Medulla oblongata (tissue), 1 donor: ENCODE measurements around the gene LRIT1.
A peak's percentile ranks its signal among the peaks of the same experiment; 100 is the strongest.
"Not testable (repeated sequence)": the region's sequence is repeated elsewhere in the genome, so short reads cannot be mapped to it uniquely, and the experiment has no call there.

ENCODE experiments used
- DNase-seq: peaks from one replicate; pipeline ENCODE4 v3.0.0-alpha.2; 2015; ENCODE audit errors: extremely low spot score

LRIT1 gene, protein sequence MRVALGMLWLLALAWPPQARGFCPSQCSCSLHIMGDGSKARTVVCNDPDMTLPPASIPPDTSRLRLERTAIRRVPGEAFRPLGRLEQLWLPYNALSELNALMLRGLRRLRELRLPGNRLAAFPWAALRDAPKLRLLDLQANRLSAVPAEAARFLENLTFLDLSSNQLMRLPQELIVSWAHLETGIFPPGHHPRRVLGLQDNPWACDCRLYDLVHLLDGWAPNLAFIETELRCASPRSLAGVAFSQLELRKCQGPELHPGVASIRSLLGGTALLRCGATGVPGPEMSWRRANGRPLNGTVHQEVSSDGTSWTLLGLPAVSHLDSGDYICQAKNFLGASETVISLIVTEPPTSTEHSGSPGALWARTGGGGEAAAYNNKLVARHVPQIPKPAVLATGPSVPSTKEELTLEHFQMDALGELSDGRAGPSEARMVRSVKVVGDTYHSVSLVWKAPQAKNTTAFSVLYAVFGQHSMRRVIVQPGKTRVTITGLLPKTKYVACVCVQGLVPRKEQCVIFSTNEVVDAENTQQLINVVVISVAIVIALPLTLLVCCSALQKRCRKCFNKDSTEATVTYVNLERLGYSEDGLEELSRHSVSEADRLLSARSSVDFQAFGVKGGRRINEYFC

DNA sequence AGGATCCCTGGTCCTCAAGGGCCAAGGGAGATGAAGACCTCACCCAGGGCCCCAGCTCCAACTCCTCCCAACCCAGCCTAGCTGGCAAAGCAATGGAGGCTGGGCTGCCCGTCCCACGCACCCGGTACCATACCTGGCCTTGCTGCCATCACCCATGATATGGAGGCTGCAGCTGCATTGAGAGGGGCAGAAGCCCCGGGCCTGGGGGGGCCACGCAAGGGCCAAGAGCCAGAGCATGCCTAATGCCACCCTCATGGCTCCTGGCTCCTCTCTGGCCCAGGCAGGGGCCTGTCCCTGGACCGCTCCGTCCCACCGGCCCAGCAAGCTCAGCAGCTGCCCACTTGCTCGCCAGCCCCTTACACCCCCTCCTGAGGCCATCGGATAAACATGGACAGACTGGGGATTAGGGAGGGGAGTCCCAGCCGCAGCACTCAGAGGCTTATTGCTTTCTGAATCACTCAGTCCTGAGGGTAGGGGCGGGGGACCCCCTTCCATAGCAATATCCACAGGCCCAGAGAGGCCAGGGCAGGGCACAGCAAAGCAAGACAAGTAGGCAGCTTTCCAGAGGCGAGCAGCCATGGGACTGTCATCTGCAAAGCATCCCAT is at the start of gene LRIT1:
TSS of gene LRIT1 (minus strand) at position 362 of the 606 bp plus-strand sequence. CDS start at position 255, 107 bp downstream.
- DNase-seq = no peak

DNA sequence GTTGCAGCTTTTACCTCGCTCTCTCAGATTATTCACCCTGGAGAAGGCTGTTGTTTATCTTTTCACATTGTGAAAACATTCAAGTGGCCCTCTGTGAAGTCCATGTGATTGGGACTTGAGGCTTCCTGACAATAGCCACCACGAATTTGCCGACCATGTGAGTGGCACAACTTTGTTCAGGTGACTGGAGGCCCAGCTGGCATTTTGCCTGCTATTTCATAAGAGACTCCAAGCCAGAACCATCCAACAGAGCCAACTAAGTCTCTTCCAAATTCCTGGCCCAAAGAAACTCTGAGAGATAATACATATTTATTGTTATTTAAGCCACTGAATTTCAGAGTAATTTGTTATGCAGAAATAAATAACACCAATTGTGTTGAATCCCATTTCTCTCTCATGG is 48.9 kb upstream of the LRIT1 start:
- no peak for DNase-seq

DNA sequence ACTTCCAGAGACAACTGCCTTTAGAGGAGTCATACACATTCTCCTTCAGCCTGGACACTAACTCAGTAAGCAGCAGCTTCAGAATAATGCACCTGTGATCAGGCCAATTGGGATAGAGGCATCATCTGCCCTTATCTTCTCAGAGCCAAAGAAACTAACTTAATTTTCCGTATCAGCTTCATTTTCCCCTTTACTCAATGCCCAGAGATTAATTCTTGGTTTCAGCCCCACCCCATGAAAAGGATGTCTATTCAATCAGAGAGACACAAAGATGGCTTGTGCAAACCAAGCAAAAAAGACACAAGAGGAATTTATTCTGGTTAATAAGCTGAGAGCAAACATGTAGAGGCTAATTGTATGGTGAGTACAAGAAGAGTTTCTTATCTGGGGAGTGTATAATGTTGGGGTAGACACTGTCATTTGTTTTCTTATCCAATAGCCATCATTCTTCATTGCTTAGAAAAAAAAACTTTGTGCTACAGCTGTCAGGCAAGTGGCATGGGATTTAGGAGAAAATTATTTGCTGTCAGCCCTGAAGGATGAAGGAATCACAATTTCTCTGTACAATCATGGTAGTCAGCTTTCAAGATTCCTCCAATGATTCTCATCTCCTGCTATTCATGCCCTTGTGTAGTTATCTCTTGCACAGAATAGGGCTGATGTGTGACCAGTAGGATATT is 48.3 kb upstream of the LRIT1 start:
- DNase-seq = no peak

DNA sequence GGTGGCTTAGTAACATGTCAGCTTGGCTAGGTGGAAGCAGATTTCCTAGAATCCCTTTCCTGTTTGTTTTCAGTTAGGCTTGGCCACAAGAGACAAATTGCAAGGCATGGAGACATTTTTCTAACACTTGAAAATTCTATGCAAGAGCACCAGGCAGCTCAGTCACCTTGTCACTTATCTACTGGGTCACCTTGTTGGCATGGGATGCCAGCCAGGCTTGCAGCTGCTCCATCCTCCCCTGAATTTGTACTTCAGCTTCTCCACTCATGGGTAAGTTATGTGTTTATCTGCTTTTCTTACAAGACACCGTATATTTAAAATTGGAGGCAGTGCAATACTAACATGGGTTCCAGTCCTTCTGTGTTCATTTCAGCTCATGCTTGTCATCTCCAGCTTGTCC is 46.8 kb upstream of the LRIT1 start:
- DNase-seq = no peak

DNA sequence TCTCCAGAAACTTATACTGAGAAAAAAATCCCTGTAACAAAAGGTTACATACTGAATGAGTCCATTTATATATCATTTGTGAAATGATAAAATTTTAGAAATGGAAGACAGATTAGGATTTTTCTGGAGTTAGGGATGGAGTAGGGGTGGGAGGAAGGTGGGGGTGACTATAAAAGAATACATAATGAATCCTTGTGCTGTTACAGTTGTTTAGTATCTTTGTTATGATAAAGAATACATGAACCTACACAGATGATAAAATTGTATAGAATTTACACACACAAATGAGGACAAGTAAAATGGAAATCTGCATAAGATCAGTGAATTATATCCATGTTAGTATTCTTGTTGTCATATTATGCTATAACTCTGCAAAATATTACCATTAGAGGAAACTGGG is 45.3 kb upstream of the LRIT1 start:
- no peak for DNase-seq

DNA sequence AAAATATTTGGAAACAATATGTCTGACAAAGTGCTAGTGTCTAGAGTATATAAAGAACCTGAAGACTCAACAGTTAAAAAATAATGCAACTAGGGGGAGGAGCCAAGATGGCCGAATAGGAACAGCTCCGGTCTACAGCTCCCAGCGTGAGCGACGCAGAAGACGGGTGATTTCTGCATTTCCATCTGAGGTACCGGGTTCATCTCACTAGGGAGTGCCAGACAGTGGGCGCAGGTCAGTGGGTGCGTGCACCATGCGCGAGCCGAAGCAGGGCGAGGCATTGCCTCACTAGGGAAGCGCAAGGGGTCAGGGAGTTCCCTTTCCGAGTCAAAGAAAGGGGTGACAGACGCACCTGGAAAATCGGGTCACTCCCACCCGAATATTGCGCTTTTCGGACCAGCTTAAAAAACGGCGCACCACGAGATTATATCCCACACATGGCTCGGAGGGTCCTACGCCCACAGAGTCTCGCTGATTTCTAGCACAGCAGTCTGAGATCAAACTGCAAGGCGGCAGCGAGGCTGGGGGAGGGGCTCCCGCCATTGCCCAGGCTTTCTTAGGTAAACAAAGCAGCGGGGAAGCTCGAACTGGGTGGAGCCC is 38.6 kb upstream of the LRIT1 start:
- not testable (repeated sequence) for DNase-seq

DNA sequence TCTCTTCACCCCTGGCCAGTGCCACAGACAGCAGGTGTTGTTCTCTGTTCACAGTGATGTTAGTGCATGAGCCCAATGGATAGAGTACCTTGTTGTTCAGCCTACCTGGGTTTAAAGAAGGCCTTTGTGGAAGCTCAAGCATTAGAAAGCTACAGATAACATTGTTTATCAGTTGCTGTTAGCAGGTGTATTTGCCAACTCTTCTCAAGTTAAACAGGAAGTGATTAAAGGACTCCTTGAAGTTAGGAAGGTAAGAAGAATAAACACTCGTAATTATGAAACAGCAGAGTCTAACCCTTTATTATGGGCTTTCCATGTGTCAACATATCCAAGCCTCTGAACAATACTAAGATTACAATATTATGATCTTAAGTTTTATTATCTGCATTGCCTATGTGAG is 29.4 kb upstream of the LRIT1 start:
- DNase-seq = no peak

DNA sequence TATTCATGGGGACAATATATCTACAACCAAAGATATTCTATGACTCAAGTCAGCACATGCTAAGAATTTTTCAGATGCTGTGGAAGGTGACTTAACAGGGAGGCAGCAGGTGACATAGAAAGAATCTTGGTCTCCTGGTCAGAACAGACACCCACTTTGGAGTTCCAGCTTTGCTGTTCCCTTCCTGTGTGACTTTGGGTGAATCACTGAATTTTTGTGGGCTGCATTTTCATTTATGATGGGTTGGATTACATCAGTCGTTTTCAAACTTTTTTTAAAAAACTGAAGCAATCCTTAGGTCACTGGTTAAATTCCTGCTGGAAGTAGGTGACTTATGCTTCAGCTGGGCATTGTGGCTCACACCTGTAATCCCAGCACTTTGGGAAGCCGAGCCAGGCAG is 28.4 kb upstream of the LRIT1 start:
- no peak for DNase-seq

DNA sequence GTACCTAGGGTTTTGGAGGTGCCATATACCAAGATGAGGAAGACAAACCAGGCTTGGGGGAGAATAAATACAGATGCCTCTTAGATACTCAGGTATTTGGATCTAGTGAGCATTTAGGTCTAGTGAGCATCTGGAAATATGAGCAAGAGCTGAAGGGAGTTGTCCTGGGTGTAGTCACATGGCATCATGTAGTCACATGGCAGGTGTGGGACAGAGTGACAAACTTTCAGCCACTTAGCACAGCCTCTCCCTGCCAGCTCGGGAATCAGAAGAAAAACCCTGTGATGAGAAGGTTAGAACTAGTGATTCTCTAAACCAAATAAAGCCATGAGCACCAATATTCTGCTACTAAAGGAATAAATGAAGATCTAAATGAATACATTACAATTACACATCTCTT is 27.8 kb upstream of the LRIT1 start:
- DNase-seq = no peak

DNA sequence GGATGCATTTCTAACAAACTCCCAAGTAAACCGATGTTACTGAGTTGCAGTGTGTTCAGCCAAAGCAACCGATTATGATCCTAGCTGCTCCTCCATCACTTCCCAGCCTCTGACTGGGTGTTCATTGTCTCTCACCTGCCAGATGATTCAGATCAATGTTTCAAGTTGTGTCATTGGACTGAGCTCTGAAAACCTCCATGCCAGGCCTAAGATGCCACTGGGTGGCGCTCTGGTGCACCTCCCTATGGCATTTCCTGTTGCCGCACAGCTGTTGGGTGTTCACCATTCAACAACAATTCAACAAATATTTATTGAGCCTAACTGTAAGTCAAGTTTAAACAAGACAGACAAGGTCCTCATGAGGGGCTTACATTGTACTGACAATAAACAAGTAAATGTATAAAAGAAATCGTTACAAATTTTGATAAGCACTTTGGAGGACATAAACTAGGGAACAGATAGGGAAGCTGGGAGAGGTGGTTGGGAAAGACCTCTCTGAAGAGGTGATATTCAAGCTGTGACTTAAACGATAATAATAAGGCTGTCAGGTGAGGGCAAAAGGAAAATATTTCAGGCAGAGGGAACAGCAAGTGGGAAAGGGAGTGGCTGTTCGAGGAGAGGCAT is 26.3 kb upstream of the LRIT1 start:
- DNase-seq = peak; percentile 21

DNA sequence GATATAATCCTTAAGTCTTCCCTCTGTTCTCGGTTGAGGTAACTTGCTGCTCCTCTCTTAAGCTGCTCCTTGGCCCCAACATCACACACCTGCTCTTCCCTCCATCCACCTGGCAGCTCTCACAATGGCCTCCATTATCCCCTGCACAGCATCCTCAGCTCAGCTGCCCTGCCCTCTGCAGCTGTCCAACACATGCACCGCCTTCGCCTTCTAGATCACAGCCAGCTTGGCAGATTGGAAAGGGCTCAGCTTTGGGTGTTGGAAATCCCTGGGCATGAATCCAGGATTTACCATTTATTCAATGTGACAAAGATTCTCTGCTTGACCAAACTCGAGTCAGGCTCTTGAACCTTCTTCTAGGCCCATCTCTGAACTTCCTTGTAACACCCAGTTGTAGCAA is 24.1 kb upstream of the LRIT1 start:
- DNase-seq = no peak

DNA sequence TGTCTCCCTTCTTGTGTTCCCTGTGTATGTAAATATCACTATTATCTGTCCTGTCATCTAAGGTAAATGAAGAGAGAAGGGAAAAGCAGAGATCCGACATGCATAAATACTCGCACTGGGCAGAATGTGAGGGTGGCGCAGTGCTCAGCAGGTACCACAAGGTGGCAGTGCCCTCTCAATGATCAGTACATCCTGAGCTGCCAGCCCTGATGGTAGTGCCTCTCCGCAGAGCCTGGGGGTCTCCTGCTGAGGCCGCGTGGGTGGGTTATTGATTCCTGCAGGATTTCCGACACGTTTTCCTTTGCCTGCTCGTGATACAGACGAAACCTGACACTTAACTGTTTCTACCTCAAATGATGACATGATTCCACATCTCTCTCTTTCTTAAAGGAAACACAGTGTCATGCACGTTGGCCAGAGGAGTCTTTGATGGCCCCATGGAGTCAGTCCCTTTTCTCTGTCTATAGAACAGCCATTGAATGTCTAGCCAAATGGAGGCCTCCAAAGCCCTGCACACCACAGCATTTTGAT is 23.3 kb upstream of the LRIT1 start:
- peak; percentile 80 for DNase-seq

DNA sequence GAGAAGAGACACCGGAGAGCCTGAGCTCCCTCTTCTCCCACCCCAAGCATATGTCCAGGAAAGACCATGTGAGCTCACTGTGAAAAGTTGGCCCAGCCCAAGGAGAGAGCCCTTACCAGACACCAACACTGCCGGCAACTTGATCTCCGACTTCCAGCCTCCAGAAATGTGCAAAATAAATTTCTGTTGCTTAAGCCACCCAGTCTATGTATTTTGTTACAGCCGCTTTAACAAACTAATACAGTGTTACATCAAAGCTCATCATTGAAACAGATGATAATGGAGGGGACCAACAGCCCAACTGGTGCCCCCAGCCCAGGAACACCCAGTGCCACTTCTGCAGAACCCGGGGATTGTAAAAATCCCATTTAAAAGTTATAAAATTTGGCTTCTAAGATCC is 22.4 kb upstream of the LRIT1 start:
- DNase-seq = no peak

DNA sequence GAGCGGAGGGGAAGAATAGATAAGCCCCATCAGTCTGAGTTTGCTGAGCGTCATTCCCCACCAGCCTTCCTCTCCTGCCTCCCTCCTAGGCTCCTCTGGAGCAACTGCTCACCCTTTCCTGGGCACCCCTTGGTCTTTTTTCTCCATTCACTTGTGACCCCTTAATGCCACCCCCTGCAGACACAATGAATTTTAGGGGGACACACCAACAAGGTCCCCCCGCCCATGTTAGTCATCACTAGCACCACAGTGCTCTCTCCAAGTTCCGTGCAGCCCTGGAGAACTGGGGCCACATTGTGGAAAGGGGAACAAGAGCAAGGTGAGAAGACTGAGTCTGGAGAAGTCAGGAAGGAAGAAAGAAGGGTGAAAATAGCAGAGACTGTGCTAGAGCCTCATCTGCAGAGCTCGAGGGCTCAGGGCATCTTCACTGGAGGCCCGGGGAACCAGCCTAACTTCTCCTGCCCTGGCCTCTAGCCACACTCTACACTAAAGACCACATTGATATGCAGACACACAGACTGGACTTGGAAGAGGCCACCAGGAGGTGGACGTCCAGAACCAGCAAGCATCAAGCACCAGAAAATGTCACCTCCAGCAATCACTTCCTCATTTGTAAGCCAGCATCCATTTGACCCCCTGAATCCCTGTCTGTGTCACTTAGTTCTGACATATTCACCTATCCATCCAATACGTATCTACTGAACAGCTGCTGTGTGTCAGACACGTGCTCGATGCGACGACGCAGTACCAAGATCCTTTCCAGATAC is 21.0 kb upstream of the LRIT1 start:
- DNase-seq = no peak

DNA sequence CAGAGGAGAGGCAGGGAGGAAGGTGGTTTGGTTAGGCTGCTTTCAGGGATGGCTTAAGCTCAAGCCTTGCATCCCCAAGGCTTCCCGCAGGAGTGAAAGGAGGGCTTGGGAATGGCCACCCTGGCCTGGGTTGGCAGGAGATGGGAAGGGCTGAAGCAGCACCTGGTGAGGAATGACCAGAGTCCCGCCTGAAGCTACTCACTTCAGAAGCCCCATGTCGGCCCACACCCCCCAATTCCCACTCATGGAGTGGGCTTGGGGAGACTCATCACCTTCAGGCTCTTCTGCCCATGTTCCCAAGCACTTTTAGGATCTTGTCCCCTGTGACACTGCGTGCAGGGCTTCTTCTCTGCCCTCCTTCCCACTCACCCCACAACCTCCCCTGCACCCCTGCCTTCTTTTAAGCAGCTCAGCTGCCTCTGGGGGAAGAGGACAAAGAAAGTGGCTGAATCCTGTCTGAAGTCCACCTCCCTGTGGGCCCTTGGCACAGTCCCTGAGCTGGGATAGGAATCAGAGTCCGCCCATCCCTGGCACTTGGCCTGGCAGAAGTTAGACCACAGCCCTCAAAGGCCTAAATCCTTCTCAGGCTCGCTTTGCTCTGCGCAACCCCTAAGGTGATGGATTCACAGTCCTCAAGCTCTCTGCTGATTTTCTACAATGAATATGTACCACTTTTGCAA is 20.0 kb upstream of the LRIT1 start:
- peak; percentile 30 for DNase-seq

DNA sequence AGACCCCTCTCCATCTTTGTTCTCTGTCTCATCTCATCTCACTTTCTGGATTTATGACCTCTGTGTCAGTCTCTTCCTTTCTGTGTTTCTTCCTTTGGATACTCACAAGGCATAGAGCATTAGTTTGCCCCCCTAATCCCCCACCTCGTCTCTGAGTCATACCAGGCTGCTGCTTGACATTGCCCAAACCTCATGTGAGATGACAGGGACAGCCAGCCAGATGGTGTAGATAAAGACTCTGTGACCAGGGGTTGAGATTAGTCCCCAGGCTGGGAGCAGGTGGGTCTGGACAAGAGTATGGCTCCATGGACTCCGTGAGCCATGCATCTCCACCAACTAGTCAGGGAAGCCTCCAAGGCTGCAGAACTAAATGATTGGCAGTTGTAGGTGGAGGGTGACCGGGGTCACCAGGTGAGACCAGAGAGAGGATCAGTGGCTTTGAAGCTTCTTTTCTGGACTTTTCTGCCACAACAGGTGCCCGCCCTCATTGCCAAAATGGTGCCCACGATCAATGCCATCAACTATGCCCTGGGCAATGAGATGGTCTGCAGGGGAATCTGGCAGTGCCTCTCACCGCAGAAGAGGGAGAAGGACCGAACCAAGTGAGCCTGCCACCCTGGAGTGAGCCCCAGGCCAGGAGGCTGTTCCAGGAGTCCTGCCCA is 16.8 kb upstream of the LRIT1 start:
- no peak for DNase-seq

DNA sequence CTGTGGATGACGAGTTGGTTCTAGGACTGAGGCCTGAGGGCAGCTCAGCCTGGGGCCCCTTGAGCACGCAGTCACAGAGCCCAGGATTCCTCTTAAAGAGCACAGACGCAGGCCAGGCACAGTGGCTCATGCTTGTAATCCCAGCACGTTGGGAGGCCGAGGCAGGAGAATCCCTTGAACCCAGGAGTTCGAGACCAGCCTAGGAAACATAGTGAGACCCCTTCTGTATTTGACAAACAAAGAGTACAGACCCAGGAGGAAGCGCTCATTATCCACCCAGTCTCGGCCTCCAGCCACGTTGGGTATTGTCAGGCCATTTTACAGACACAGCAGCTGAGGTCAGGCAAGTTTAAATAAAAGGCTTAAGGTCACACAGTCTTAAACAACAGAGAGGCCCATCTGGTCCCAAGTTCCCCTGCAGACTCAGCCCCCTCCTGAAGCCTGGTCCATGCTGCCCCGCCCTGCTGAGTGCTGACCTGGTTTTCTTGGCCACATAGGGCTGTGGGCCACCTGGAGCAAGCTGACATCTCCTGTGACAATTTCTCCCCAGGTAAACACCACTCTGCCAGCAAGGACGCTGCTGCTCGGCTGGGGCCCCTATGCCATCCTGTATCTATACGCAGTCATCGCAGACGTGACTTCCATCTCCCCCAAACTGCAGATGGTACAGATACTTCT is 16.1 kb upstream of the LRIT1 start:
- no peak for DNase-seq

DNA sequence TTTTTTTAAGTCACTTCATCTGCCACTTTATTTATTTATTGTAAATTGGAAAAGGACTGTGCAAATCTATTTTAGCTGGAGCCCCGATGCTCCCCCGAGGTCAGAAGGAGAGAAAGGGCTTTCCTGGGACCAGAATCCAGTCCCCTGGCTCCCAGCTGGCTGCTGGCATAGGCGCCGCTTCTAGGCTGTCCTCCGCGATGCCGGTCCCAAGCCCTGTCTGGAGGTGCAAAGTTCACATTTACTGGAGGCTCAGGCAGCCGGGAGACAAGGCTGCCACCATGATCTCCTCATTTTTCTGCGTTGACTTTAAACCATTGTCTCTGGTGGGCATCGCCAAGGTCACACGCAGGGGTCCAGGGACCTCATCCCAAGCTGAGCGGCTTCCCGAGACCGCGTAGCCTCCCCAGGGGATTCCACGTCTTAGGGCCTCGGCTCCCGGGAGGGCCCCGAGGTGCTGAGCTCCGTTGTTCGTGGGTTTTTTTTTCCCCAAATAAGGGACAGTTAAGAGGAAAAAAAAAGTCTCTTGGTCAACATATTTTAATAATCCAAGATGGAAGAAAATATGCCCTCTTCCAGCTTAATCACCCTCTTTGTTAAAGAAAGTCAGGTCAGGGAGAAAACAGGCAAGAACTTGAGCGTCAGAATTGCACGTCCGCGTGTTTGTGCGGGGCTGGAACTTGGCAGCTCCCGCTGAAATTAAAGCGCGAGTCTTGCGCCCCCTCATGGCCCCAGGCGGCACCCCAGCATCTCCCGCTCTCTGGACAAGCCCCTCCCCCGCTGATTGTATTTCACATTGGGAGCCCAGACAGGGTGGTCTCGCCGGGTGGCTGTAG is 15.4 kb upstream of the LRIT1 start:
- DNase-seq = peak; percentile 67
